Activated T-helper 1 cell treated with anti-CD3 and anti-CD28 coated beads, Interleukin-12 subunit alpha, Interleukin-12 subunit beta, Interleukin-2, Interleukin-4 antibody, amounts not matched to agents 30 ng/mL and 10 ng/mL and 1 ng/mL, durations not matched to agents 14 hours and 24 hours and 36 hours (primary cell): ENCODE data around the gene SDK2. TPM values are rescaled to one million over a fixed set of nuclear protein-coding genes. Genes with fewer than 3 reads are reported as not detected.

ENCODE experiments used
- DNase-seq: peaks from one replicate; pipeline ENCODE4 v3.0.0; 2021; ENCODE audit warnings: low spot score
- H3K27ac Mint-ChIP-seq: one replicate; pipeline ENCODE4 v1.8.0; 2021; ENCODE audit warnings: mild to moderate bottlenecking, mixed read lengths
- H3K27me3 Mint-ChIP-seq: one replicate; pipeline ENCODE4 v1.8.0; 2022; ENCODE audit warnings: mild to moderate bottlenecking, moderate library complexity, mixed read lengths; ENCODE audit not compliant: insufficient read depth
- H3K36me3 Mint-ChIP-seq: one replicate; pipeline ENCODE4 v1.8.0; 2021; ENCODE audit warnings: low read depth, mixed read lengths
- H3K4me1 Mint-ChIP-seq: one replicate; pipeline ENCODE4 v1.8.0; 2021; ENCODE audit warnings: low read depth, mixed read lengths
- H3K4me3 Mint-ChIP-seq: one replicate; pipeline ENCODE4 v1.8.0; 2021; ENCODE audit warnings: mild to moderate bottlenecking, moderate library complexity, mixed read lengths
- H3K9me3 Mint-ChIP-seq: one replicate; pipeline ENCODE4 v1.8.0; 2021; ENCODE audit warnings: mixed read lengths
- intact Hi-C: fragments of 100-400 bp; cut with micrococcal nuclease; formaldehyde crosslinking; loops from one replicate; pipeline ENCODE4 v1.15.1; 2024
- total RNA-seq: library from RNA; stranded (reverse); gene quantifications from 2 replicates; pipeline ENCODE4 v1.2.3, GENCODE V29; 2022

SDK2 gene
- total RNA-seq, 1 donor from 2014 or later, result 0.44 TPM

DNA sequence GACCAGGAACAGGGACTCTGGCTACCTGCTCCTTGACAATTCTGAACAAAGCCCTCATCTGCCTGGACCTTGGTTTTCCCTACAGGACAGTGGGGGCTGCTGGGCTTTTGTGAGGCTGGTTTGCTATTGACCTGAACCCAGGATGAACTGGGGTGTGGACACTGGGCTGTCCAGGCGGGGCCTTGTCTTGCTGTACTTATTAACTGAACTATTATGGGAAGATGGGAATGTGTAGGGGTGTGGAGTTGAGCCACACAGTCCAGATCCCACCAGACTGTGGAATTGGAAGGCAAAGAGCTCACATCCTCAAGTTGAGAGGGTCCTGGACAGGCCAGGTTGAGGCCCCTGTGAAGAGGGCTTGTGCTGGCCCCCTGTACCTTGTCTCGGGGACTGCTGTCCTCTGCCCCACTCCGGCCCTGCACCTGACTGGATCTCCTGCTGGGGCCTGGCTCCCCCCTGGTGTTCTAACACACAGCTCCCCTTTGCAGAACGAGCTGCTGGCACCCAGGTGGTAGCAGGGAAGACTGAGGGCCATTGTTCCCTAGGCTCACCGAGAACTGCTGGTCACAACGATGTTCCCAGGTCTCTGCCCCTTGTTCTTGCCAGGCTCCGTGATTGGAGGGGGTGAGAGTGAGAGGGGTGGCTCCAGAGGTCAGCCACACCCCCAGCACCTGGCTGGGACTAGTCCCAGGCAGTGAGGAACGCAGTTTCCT, 280.6 kb downstream of the SDK2 start:
- no peaks in the 10 kb centered on the region for H3K9me3 Mint-ChIP-seq
- H3K27ac Mint-ChIP-seq, result no peak overlapping the region
- no peaks in the 10 kb centered on the region for H3K27me3 Mint-ChIP-seq
- H3K4me3 Mint-ChIP-seq, result no peak overlapping the region
- no peaks in the 10 kb centered on the region for H3K36me3 Mint-ChIP-seq
- H3K4me1 Mint-ChIP-seq, result no peaks in the 10 kb centered on the region
- no peak for DNase-seq
- intact Hi-C loops, result no loop called here

DNA sequence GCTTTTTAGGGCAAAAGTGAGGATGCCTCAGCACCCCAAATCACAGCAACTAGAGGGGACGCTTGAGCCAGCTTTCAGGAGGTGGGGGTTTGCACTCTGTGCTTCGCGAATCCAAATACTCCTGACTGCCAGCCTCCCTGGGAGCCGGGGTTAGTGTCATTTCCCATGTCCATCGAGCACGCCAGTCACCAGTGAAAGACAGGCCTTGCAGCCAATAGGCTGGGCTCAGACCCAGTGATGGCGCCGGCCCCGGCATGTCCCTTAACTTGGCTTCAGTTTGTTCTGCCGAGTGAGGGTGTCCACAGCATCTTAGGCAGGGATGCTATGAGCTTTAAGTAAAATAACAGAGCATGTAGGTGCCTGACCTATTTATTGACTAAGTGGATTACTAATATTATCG, 281.5 kb downstream of the SDK2 start:
- no peak overlapping the region for H3K27ac Mint-ChIP-seq
- no peaks in the 10 kb centered on the region for H3K27me3 Mint-ChIP-seq
- no peak for DNase-seq
- no peaks in the 10 kb centered on the region for H3K36me3 Mint-ChIP-seq
- no peaks in the 10 kb centered on the region for H3K4me1 Mint-ChIP-seq
- intact Hi-C loops, result no loop called here
- H3K9me3 Mint-ChIP-seq, result no peaks in the 10 kb centered on the region
- H3K4me3 Mint-ChIP-seq, result no peak overlapping the region

GRCh38 chr17:73360961-73361761, 283.1 kb downstream of the SDK2 start:
- no peak for DNase-seq
- H3K27me3 Mint-ChIP-seq, result no peaks in the 10 kb centered on the region
- H3K4me3 Mint-ChIP-seq, result no peak overlapping the region
- no peaks in the 10 kb centered on the region for H3K4me1 Mint-ChIP-seq
- no peaks in the 10 kb centered on the region for H3K36me3 Mint-ChIP-seq
- intact Hi-C loops, result no loop called here
- H3K9me3 Mint-ChIP-seq, result no peaks in the 10 kb centered on the region
- H3K27ac Mint-ChIP-seq, result no peak overlapping the region

- no peak for DNase-seq
- H3K27ac Mint-ChIP-seq, result no peak overlapping the region
- no peak overlapping the region for H3K4me3 Mint-ChIP-seq
- intact Hi-C loops, result no loop called here
- H3K36me3 Mint-ChIP-seq, result no peaks in the 10 kb centered on the region
- no peaks in the 10 kb centered on the region for H3K9me3 Mint-ChIP-seq
- H3K27me3 Mint-ChIP-seq, result no peaks in the 10 kb centered on the region
- no peaks in the 10 kb centered on the region for H3K4me1 Mint-ChIP-seq
These were observed 284.2 kb downstream of the SDK2 start for GRCh38 chr17:73359987-73360410.

GRCh38 chr17:73359352-73359751, 284.9 kb downstream of the SDK2 start:
- no peaks in the 10 kb centered on the region for H3K36me3 Mint-ChIP-seq
- no peaks in the 10 kb centered on the region for H3K27me3 Mint-ChIP-seq
- no peaks in the 10 kb centered on the region for H3K4me1 Mint-ChIP-seq
- H3K9me3 Mint-ChIP-seq, result no peaks in the 10 kb centered on the region
- no peak for DNase-seq
- intact Hi-C loops, result no loop called here
- H3K27ac Mint-ChIP-seq, result no peak overlapping the region
- no peak overlapping the region for H3K4me3 Mint-ChIP-seq

DNA sequence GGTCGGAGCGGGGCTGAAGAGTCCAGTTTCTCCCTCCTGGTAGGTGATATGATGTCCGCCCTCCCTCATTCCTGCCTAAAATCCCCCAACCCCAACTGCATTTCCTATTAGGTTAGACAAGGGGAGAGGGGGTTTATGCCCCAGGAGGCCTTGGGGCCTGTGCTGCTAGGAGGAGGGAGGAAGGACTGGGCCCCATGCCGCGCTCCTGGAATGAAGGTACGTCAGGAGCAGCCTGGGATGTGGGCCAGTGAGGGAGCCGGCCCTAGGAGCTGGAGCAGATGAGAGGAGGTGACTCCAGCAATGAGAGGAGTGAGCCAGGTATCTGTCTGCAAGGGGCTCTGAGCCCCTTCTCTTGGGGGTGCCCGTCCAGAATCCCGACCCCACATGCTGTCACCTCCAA, 285.6 kb downstream of the SDK2 start:
- Mint-ChIP-seq H3K4me3 (no peak overlapping the region), H3K27me3 (no peaks in the 10 kb centered on the region), H3K27ac (no peak overlapping the region), H3K36me3 (no peaks in the 10 kb centered on the region), H3K9me3 (no peaks in the 10 kb centered on the region), H3K4me1 (no peaks in the 10 kb centered on the region)
- no peak for DNase-seq
- intact Hi-C loops, result no loop called here

DNA sequence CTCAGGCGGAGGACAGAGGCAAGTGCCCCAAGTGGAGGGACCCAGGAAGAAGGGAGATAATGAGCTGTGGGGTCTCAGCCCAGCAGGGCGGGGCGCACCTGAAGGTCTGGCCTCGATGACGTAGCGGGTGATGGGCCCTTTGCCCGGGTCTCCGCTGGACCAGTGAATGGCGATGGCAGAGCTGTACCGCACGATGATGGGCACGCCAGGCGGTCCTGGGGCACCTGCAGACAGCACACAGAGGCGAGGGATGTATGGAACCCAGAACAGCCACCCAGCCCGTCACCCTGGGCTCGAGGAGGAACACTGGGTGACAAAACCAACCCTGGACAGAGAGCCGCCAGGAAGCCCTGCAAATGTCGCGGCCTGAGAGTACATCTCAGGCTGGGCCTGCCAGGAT, 286.3 kb downstream of the SDK2 start:
- no peak for DNase-seq
- Mint-ChIP-seq H3K9me3 (no peaks in the 10 kb centered on the region), H3K36me3 (no peaks in the 10 kb centered on the region), H3K27ac (no peak overlapping the region), H3K4me1 (no peaks in the 10 kb centered on the region), H3K27me3 (no peaks in the 10 kb centered on the region), H3K4me3 (no peak overlapping the region)
- intact Hi-C loops, result no loop called here

DNA sequence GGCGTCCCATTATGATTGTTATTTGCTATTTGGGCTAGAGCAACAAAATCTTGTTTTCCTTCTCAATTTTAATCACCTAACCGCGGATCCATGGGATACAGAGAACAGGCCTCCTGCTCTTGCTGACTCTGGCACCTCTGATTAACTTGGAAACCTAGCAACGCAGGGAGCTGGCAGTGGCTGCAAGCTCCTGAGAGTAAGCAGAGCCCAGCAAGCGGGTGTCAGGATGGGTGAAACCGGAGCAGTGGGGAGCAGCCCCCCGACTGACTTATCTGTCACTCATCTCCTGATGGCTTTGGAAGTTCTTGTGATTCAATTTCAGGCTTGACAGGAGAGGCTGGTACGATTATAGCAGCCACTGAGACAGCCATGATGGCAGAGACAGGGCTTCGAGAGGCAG, 286.9 kb downstream of the SDK2 start:
- H3K4me1 Mint-ChIP-seq, result no peaks in the 10 kb centered on the region
- no peaks in the 10 kb centered on the region for H3K27me3 Mint-ChIP-seq
- no peak overlapping the region for H3K4me3 Mint-ChIP-seq
- no peaks in the 10 kb centered on the region for H3K36me3 Mint-ChIP-seq
- intact Hi-C loops, result no loop called here
- H3K27ac Mint-ChIP-seq, result no peak overlapping the region
- DNase-seq, result no peak
- H3K9me3 Mint-ChIP-seq, result no peaks in the 10 kb centered on the region

GRCh38 chr17:73356561-73357170, 287.6 kb downstream of the SDK2 start:
- no peaks in the 10 kb centered on the region for H3K27me3 Mint-ChIP-seq

GRCh38 chr17:73354423-73355284, 289.6 kb downstream of the SDK2 start:
- Mint-ChIP-seq H3K36me3 (no peaks in the 10 kb centered on the region), H3K4me1 (no peaks in the 10 kb centered on the region), H3K9me3 (no peaks in the 10 kb centered on the region), H3K27ac (no peak overlapping the region), H3K27me3 (no peaks in the 10 kb centered on the region), H3K4me3 (no peak overlapping the region)
- DNase-seq, result no peak
- intact Hi-C loops, result no loop called here

More at GRCh38 chr17:73356561-73357170, 287.6 kb downstream of the SDK2 start:
- H3K4me3 Mint-ChIP-seq, result no peak overlapping the region
- intact Hi-C loops, result no loop called here
- H3K4me1 Mint-ChIP-seq, result no peaks in the 10 kb centered on the region
- no peak overlapping the region for H3K27ac Mint-ChIP-seq
- DNase-seq, result no peak
- H3K36me3 Mint-ChIP-seq, result no peaks in the 10 kb centered on the region
- H3K9me3 Mint-ChIP-seq, result no peaks in the 10 kb centered on the region

DNA sequence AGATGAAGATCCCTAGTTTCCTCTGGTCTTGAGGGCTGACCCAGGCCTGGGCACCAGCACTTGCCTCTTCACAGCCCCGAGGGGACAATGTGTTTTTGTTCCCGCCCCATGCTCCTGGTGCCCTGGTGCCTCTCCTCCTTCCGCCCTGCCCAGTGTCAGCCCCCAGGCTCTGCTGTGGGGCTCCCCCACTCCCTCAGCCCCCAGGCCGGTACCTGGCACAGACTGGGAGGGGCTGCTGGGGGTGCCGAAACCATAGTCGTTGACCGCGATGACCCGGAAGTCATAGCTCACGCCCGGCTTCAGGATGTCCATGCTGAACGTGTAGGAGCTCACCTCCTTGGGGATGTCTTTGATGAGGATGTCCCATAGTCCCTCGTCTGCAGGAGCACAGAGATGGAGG, 292.0 kb downstream of the SDK2 start:
- intact Hi-C loops, result no loop called here
- Mint-ChIP-seq H3K36me3 (no peaks in the 10 kb centered on the region), H3K9me3 (no peaks in the 10 kb centered on the region), H3K4me1 (no peaks in the 10 kb centered on the region), H3K27me3 (no peaks in the 10 kb centered on the region), H3K4me3 (no peak overlapping the region), H3K27ac (no peak overlapping the region)
- DNase-seq, result no peak

- intact Hi-C loops, result no loop called here
- Mint-ChIP-seq H3K27me3 (no peaks in the 10 kb centered on the region), H3K9me3 (no peaks in the 10 kb centered on the region), H3K27ac (no peak overlapping the region), H3K4me1 (no peaks in the 10 kb centered on the region), H3K4me3 (no peak overlapping the region), H3K36me3 (no peaks in the 10 kb centered on the region)
- DNase-seq, result no peak
These were observed 292.5 kb downstream of the SDK2 start for GRCh38 chr17:73351764-73352163.
